Kidney epithelial cell (primary cell): ENCODE results near the gene HCN2. TPM values are rescaled to one million over a fixed set of nuclear protein-coding genes. Genes with fewer than 3 reads are reported as not detected.
"Not testable (repeated sequence)": the region's sequence is repeated elsewhere in the genome, so short reads cannot be mapped to it uniquely, and the experiment has no call there.

Experiments used
- DNase-seq: peaks from one replicate; pipeline ENCODE4 v3.0.0-alpha.2; 2010; ENCODE audit warnings: low read depth
- H3K27me3 ChIP-seq: 2 replicates; pipeline ENCODE4 v1.6.0; 2011; ENCODE audit warnings: low read length; ENCODE audit not compliant: control insufficient read depth, insufficient read depth
- H3K36me3 ChIP-seq: 2 replicates; pipeline ENCODE4 v1.5.1; 2011; ENCODE audit warnings: low read length; ENCODE audit not compliant: control insufficient read depth, insufficient read depth
- H3K4me3 ChIP-seq: 2 replicates; pipeline ENCODE4 v1.5.1; 2011; ENCODE audit warnings: low read depth, mild to moderate bottlenecking, control low read depth, low read length
- total RNA-seq: library from RNA; depleted of rRNA; stranded (reverse); fragments of >200 nt; gene quantifications from 2 replicates; pipeline ENCODE4 v1.2.3, GENCODE V29; 2015
- TF ChIP-seq, protein P1 (sequence below): IDR thresholded peaks from 2 replicates; pipeline ENCODE4 v1.5.1; 2011; ENCODE audit warnings: mild to moderate bottlenecking, moderate library complexity, low read length, control low read depth, inconsistent platforms; ENCODE audit not compliant: insufficient read depth, poor library complexity, severe bottlenecking

Gene HCN2
- total RNA-seq, 1 donor from 2014 or later = 0.13 TPM

DNA sequence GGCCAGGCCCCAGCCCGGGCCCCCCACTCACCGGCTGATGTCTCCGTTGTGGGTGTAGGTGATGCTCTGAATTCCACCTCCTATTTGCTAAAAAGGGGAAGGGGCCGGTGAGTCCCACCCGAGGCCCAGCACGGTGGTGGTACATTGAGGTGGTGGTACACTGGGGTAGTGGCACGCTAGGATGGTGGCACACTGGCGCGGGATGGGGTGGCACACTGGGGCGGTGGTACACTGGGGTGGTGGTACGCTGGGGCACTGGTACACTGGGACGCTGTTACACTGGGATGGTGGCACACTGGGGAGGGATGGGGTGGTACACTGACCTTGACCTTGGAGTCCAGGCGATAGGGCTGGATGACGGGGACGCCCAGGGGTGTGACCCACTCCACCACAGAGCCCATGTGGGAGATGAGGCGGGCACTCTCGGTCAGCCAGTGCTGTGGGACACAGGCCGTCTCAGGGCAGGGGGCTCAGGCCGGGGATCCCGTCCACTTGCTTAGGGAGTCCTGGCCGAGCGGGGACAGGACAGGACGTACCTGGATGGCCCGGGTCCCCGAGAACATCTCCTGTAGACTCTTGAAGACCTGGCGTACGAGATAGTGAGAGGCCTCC lies 29.1 kb downstream of the HCN2 start:
- no peak for DNase-seq
- TF ChIP-seq, protein P1, sequence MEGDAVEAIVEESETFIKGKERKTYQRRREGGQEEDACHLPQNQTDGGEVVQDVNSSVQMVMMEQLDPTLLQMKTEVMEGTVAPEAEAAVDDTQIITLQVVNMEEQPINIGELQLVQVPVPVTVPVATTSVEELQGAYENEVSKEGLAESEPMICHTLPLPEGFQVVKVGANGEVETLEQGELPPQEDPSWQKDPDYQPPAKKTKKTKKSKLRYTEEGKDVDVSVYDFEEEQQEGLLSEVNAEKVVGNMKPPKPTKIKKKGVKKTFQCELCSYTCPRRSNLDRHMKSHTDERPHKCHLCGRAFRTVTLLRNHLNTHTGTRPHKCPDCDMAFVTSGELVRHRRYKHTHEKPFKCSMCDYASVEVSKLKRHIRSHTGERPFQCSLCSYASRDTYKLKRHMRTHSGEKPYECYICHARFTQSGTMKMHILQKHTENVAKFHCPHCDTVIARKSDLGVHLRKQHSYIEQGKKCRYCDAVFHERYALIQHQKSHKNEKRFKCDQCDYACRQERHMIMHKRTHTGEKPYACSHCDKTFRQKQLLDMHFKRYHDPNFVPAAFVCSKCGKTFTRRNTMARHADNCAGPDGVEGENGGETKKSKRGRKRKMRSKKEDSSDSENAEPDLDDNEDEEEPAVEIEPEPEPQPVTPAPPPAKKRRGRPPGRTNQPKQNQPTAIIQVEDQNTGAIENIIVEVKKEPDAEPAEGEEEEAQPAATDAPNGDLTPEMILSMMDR = no peak
- no peaks in the 10 kb centered on the region for H3K27me3 ChIP-seq
- H3K4me3 ChIP-seq = no peak overlapping the region
- H3K36me3 ChIP-seq = peaks cover 5% of the 10 kb centered on the region

DNA sequence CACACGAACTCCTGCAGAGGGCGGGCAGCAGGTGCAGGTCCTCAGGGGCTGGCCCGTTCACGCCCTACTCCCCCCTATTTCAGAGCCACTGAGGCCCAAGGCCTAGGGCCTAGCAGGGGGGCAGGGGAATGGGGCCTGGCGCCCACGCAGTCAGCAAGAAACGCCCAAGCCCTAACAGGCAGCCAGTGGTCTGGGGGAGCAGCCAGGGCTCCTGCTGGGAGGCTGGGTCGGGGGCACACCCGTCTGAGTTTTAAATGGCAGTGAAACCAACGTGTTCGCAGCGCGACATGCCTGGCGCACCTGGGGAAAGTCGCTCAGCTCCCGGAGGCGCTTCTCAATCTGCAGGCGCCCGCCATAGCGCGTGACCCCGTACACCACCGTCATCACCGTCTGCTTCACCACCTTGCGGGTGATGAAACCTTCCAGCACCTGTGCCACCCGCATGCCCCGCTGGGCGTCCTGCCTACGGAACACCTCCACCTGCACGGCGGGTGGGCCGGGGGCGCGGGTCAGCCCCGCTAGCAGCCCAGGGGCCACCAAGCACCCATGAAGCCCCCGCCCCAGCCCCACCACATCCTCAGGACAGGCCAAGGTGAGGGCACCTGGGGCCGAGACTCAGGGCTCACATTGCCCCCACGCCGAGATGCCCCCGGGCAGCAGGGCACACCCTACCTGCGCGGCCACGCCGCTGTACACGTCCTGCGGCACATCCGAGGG lies 29.8 kb downstream of the HCN2 start:
- H3K4me3 ChIP-seq = no peak overlapping the region
- TF ChIP-seq, protein P1 = no peak
- H3K27me3 ChIP-seq = no peaks in the 10 kb centered on the region
- no peak for DNase-seq
- H3K36me3 ChIP-seq = peaks cover 5% of the 10 kb centered on the region

DNA sequence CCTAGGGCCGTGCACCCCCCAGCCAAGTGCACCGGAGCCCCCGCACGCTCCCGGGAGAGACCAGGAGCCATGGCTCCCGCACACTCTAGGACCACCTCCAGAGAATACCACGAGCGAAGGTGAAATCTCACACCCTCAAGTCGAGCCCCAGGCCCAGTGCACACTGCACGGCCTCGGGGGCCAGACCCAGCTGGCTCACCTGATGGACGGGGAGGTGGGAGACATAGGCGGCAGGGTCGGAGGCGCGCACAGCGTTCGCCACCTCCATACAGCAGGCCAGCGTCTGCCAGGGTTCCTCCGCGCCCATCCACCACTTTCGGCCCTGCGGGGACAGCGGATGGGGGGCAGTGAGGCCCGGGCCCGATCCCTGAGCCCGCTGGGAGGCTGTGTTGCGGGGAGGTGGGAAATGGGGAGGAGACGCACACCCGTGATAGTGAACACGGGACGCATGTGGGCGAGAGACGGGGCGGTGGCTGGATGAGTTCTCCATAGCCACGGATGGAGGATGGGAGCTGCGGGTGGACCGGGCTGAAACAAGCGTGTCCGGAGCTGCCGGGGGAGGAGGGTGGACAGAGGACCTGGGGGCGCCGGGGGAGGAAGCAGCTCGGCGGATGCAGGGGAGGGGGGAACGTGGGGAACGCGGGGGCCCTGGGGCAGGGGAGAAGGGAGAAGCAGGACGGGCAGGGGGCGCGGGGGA lies 30.6 kb downstream of the HCN2 start:
- Histone ChIP-seq H3K4me3 (no peak overlapping the region), H3K36me3 (peaks cover 4% of the 10 kb centered on the region), H3K27me3 (no peaks in the 10 kb centered on the region)
- DNase-seq = no peak
- TF ChIP-seq, protein P1 = no peak

DNA sequence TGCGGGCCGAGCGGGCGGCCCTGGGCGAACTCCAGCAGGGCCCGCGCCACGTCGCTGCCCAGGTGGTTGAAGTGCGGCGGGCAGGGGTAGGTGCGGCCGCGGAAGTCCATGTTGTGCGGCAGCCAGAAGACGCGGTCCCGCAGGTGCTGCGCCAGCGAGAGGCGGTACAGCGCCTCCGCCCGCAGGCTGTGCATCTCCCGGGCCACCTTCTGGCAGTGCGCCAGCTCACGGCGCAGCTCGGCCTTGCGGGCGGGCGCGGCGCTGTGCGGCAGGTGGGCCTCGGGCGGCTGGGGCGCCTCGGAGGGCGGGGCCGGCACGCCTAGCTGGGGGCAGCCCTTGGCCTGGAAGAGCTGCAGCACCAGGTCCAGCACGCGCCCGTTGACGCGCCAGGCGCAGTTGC lies 31.5 kb downstream of the HCN2 start:
- H3K4me3 ChIP-seq, H3K36me3 ChIP-seq, H3K27me3 ChIP-seq, DNase-seq: not testable (repeated sequence)

DNA sequence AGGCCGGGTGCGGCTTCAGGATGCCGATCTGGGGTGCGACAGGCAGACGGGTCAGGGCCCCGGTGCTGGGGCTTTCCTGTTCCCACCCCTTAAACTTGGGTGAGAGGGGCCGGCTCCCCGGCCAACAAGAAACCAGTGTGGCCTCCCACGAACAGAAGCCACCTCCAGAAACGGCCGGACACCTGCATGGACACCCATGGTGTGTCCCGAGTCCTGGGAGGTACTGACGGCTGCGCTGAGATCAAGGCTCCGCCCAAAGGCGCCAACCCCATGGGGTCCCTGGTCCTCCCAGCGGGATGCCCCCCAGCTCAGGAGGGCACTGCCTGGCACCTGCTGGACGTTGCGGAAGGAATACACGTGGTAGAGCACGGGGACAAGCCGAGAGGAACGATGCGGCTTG lies 32.1 kb downstream of the HCN2 start:
- TF ChIP-seq, protein P1 = no peak
- DNase-seq = no peak

DNA sequence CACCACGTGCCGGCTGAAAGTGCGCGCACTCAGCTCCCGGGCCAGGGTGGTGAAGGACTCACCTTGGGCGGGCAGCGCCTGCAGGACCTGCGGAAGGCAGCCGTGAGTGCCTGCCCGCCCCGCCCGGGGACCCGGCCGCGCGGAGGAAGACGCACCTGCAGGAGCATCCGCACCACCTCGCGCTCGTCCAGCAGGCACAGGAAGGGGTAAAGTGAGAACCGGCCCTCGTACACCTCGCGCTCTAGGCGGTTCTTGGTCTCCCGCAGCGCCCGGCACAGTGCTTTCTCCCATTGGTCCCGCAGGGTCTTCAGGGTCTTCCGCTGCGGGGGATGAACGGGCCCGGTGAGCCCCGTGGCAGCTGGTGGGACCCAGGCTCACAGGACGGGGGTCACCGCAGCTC lies 33.0 kb downstream of the HCN2 start:
- Histone ChIP-seq H3K27me3 (no peaks in the 10 kb centered on the region), H3K36me3 (peaks cover 4% of the 10 kb centered on the region), H3K4me3 (no peak overlapping the region)
- TF ChIP-seq, protein P1 = no peak
- DNase-seq = no peak

More for the DNA sequence above, 32.1 kb downstream of the HCN2 start:
- peaks cover 4% of the 10 kb centered on the region for H3K36me3 ChIP-seq
- no peak overlapping the region for H3K4me3 ChIP-seq
- no peaks in the 10 kb centered on the region for H3K27me3 ChIP-seq
